IMR-90 (cell line): Measurements from ENCODE around the gene RAET1G. TPM values are rescaled to one million over a fixed set of nuclear protein-coding genes. Genes with fewer than 3 reads are reported as not detected.

Source experiments
- ATAC-seq: fragments of 200-7000 bp; cut with Tn5 transposase; 2 replicates; pipeline ENCODE4 v1.9.1; 2020; ENCODE audit warnings: low read depth, mild to moderate bottlenecking, moderate library complexity
- BruUV-seq: library from RNA; stranded (reverse); fragments of 400-500 nt; replicated peaks from 2 replicates; lab custom pipeline; 2021; lab: Mats Ljungman, UMichigan
- CTCF ChIA-PET: fragments of 300-600 bp; formaldehyde crosslinking; extraction: SDS; loops from one replicate; lab custom pipeline; 2021; ENCODE audit warnings: antibody characterized with exemption; lab: Yijun Ruan, JAX
- POLR2A ChIA-PET: fragments of 300-600 bp; sonication (Branson Sonifier 250); formaldehyde crosslinking; loops from one replicate; lab custom pipeline; 2022; ENCODE audit warnings: antibody characterized with exemption; ENCODE audit not compliant: unreplicated experiment; lab: Charles Lee
- DNase-seq: peaks from one replicate; pipeline ENCODE4 v3.0.0; 2013
- H2AFZ ChIP-seq: replicated peaks from 2 replicates; pipeline ENCODE3; 2013; ENCODE audit warnings: low read length, mild to moderate bottlenecking; ENCODE audit not compliant: poor library complexity
- H2AK5ac ChIP-seq: 2 replicates; pipeline ENCODE4 v1.6.1; 2013; ENCODE audit warnings: low read depth, low read length, inconsistent platforms
- H2AK9ac ChIP-seq: replicated peaks from 2 replicates; pipeline ENCODE3; 2013; ENCODE audit warnings: mild to moderate bottlenecking, low read depth, low read length, moderate library complexity; ENCODE audit not compliant: poor library complexity
- H2BK120ac ChIP-seq: 2 replicates; pipeline ENCODE4 v1.6.1; 2013; ENCODE audit warnings: low read depth, low read length, inconsistent platforms
- H2BK15ac ChIP-seq: 3 replicates; pipeline ENCODE4 v1.6.1; 2013; ENCODE audit warnings: low read depth, low read length, inconsistent platforms
- H2BK20ac ChIP-seq: 2 replicates; pipeline ENCODE4 v1.6.1; 2013; ENCODE audit warnings: low read depth, mild to moderate bottlenecking, inconsistent platforms, low read length, moderate library complexity
- H2BK5ac ChIP-seq: 2 replicates; pipeline ENCODE4 v1.6.1; 2013; ENCODE audit warnings: mild to moderate bottlenecking, low read depth, low read length, inconsistent platforms; ENCODE audit not compliant: poor library complexity, severe bottlenecking
- H3K14ac ChIP-seq: replicated peaks from 2 replicates; pipeline ENCODE4 v1.6.1; 2013; ENCODE audit warnings: low read depth, low read length, inconsistent platforms
- H3K18ac ChIP-seq: 2 replicates; pipeline ENCODE4 v1.6.1; 2013; ENCODE audit warnings: low read depth, low read length, control low read depth
- H3K23ac ChIP-seq: 2 replicates; pipeline ENCODE4 v1.6.1; 2013; ENCODE audit warnings: low read depth, low read length, inconsistent platforms
- H3K27ac ChIP-seq: 2 replicates; pipeline ENCODE4 v1.5.1; 2013; ENCODE audit warnings: mild to moderate bottlenecking, control low read depth, low read length; ENCODE audit not compliant: insufficient read depth
- H3K27me3 ChIP-seq: 2 replicates; pipeline ENCODE4 v1.6.1; 2013; ENCODE audit warnings: low read length; ENCODE audit not compliant: control insufficient read depth, insufficient read depth
- H3K36me3 ChIP-seq: 2 replicates; pipeline ENCODE4 v1.6.1; 2013; ENCODE audit warnings: low read length, mixed read lengths; ENCODE audit not compliant: control insufficient read depth, insufficient read depth
- H3K4ac ChIP-seq: 2 replicates; pipeline ENCODE4 v1.6.1; 2013; ENCODE audit warnings: low read depth, low read length, inconsistent platforms
- H3K4me1 ChIP-seq: 2 replicates; pipeline ENCODE4 v1.6.1; 2013; ENCODE audit warnings: low read length, mixed read lengths; ENCODE audit not compliant: control insufficient read depth, insufficient read depth
- H3K4me2 ChIP-seq: 2 replicates; pipeline ENCODE4 v1.6.1; 2013; ENCODE audit warnings: low read depth, mild to moderate bottlenecking, control low read depth, low read length, moderate library complexity
- H3K4me3 ChIP-seq: 2 replicates; pipeline ENCODE4 v1.5.1; 2013; ENCODE audit warnings: low read depth, mild to moderate bottlenecking, control low read depth, low read length, moderate library complexity; ENCODE audit not compliant: insufficient read depth
- H3K56ac ChIP-seq: 2 replicates; pipeline ENCODE4 v1.6.1; 2013; ENCODE audit warnings: low read length, inconsistent platforms; ENCODE audit not compliant: insufficient read depth; ENCODE audit errors: extremely low read depth
- H3K79me1 ChIP-seq, 2 experiments: 2 replicates each; pipeline ENCODE4 v1.6.1; 2013; ENCODE audit warnings: low read length in 2 of 2, inconsistent platforms in 1 of 2, low read depth in 1 of 2
- H3K9ac ChIP-seq: 2 replicates; pipeline ENCODE4 v1.6.1; 2013; ENCODE audit warnings: low read depth, low read length, control low read depth
- H3K9me1 ChIP-seq: 2 replicates; pipeline ENCODE4 v1.6.1; 2013; ENCODE audit warnings: low read length, inconsistent platforms; ENCODE audit not compliant: insufficient read depth
- H3K9me3 ChIP-seq: 2 replicates; pipeline ENCODE4 v1.6.1; 2013; ENCODE audit warnings: low read length; ENCODE audit not compliant: control insufficient read depth, insufficient read depth
- H4K20me1 ChIP-seq: 2 replicates; pipeline ENCODE4 v1.6.1; 2013; ENCODE audit warnings: low read length, inconsistent platforms; ENCODE audit not compliant: insufficient read depth
- H4K5ac ChIP-seq: 2 replicates; pipeline ENCODE4 v1.6.1; 2013; ENCODE audit warnings: mild to moderate bottlenecking, low read depth, low read length, control low read depth
- H4K8ac ChIP-seq, 2 experiments: 2 replicates each; pipeline ENCODE4 v1.6.1; 2013; ENCODE audit warnings: low read depth in 2 of 2, low read length in 2 of 2, control low read depth in 1 of 2, inconsistent platforms in 1 of 2
- H4K91ac ChIP-seq: 2 replicates; pipeline ENCODE4 v1.6.1; 2013; ENCODE audit warnings: low read depth, low read length, inconsistent platforms; ENCODE audit not compliant: insufficient read depth
- BHLHE40 ChIP-seq: fragments of 150-350 bp; IDR thresholded peaks from 2 replicates; pipeline ENCODE4 v1.6.1; 2016; ENCODE audit warnings: mild to moderate bottlenecking, low read depth, low read length
- CEBPB ChIP-seq: IDR thresholded peaks from 2 replicates; pipeline ENCODE4 v1.6.1; 2012; ENCODE audit warnings: low read depth, low read length, improper control_type of control experiment
- CHD1 ChIP-seq: IDR thresholded peaks from 2 replicates; pipeline ENCODE4 v1.6.1; 2012; ENCODE audit warnings: low read depth, low read length, improper control_type of control experiment
- FOS ChIP-seq: fragments of 150-350 bp; IDR thresholded peaks from 2 replicates; pipeline ENCODE4 v1.6.1; 2016; ENCODE audit warnings: low read depth, low read length
- MAFK ChIP-seq: IDR thresholded peaks from 2 replicates; pipeline ENCODE4 v1.6.1; 2012; ENCODE audit warnings: low read depth, low read length, improper control_type of control experiment
- MAZ ChIP-seq: IDR thresholded peaks from 2 replicates; pipeline ENCODE4 v1.6.1; 2012; ENCODE audit warnings: low read depth, mild to moderate bottlenecking, low read length, improper control_type of control experiment, moderate library complexity, borderline replicate concordance
- MXI1 ChIP-seq: IDR thresholded peaks from 2 replicates; pipeline ENCODE4 v1.6.1; 2012; ENCODE audit warnings: low read depth, mild to moderate bottlenecking, low read length, moderate library complexity, borderline replicate concordance
- RAD21 ChIP-seq: IDR thresholded peaks from 2 replicates; pipeline ENCODE4 v1.6.1; 2012; ENCODE audit warnings: low read length, improper control_type of control experiment
- RFX5 ChIP-seq: IDR thresholded peaks from 2 replicates; pipeline ENCODE4 v1.8.0; 2012; ENCODE audit warnings: low read depth, mild to moderate bottlenecking, low read length, moderate library complexity
- SMC3 ChIP-seq: fragments of 150-350 bp; IDR thresholded peaks from 2 replicates; pipeline ENCODE4 v1.6.1; 2016; ENCODE audit warnings: low read depth, mild to moderate bottlenecking, antibody characterized with exemption, low read length, moderate library complexity
- WGBS, 2 experiments: methylation state at CpG; one replicate each; pipeline versions ENCODE4 v1.1.5 to v1.1.7; 2013; ENCODE audit warnings: missing lambda C conversion rate in 2 of 2; ENCODE audit not compliant: insufficient read length in 1 of 2; ENCODE audit errors: extremely low coverage in 2 of 2; 5-methylcytosine and 5-hydroxymethylcytosine counted together
- dilution Hi-C: fragments of 300-500 bp; cut with HindIII; formaldehyde crosslinking; loops from one replicate; pipeline ENCODE4 v1.14.3; 2018; ENCODE audit warnings: low sequenced_read_pairs; ENCODE audit not compliant: unreplicated experiment
- in situ Hi-C: fragments of 300-500 bp; cut with MboI; formaldehyde crosslinking; loops from 3 replicates; pipeline ENCODE4 v1.14.3; 2019; ENCODE audit warnings: low sequenced_read_pairs, inconsistent platforms, mixed read lengths
- intact Hi-C: fragments of 100-400 bp; cut with micrococcal nuclease; formaldehyde crosslinking; loops from 2 replicates; pipeline ENCODE4 v1.10.0; 2022
- polyA plus RNA-seq, 3 experiments: library from polyadenylated mRNA; depleted of rRNA; stranded (reverse); fragments of >200 nt; gene quantifications; 2 replicates each; pipeline ENCODE4 v1.2.3, GENCODE V29; 2012; ENCODE audit warnings: low replicate concordance in 1 of 3
- total RNA-seq: library from RNA; depleted of rRNA; stranded (reverse); fragments of >200 nt; gene quantifications from 2 replicates; pipeline ENCODE4 v1.2.3, GENCODE V29; 2012
- TF ChIP-seq, protein P1 (sequence below): fragments of 150-350 bp; IDR thresholded peaks from 2 replicates; pipeline ENCODE4 v1.6.1; 2016; ENCODE audit warnings: low read depth, mild to moderate bottlenecking, low read length, moderate library complexity, borderline replicate concordance
- TF ChIP-seq, protein P2 (sequence below): conservative IDR thresholded peaks from 2 replicates; pipeline ENCODE4 v1.5.1; 2012; ENCODE audit warnings: mild to moderate bottlenecking, low read depth, low read length, improper control_type of control experiment

The RAET1G gene
- total and polyA plus RNA-seq, 2 of the 4 experiments (the other 2 are of a cell fraction): 1.3 to 4.2 TPM

DNA sequence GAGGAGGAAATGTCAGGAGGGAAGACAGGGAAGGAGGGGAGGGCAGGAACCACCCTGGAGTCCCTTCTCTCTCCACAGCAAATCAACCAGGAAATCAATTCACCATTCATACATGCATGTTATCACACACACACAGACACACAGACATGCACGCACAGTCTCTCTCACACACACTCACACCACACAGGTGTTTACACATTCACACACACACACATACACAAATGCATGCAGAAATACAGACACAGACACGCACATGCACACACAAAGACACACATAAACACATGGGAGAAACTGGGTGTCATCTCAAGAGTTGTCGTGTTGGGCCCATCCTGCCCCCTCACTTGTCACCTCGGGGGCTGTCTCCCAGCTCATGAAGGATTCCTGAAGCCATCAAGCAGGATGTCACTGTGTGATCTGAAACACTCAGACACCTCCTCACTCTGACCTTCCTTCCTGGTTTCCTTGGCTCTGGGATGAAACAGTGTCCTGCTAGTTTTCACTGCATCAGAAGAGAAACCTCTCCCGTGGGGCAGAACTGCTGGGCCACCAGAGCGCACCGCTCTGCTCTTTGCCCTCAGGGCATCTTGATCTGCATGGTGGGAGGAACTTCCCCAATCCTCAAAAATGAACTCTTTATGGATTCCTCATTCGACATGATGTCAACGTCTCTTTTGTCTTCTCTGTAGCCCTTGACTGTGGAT is 9.2 kb downstream of the RAET1G start:
- H3K18ac ChIP-seq: no peak overlapping the region
- H3K36me3 ChIP-seq: no peaks in the 10 kb centered on the region
- DNase-seq (no peak), ATAC-seq (no peak)
- no peak overlapping the region for H2AFZ ChIP-seq
- H4K20me1 ChIP-seq: no peaks in the 10 kb centered on the region
- no peak overlapping the region for H2BK15ac ChIP-seq
- H3K14ac ChIP-seq: no peak overlapping the region
- no peak overlapping the region for H4K91ac ChIP-seq
- ChIA-PET POLR2A (no interaction called here), CTCF (no interaction called here)
- H3K27me3 ChIP-seq: peaks cover 18% of the 10 kb centered on the region
- H2BK120ac ChIP-seq: no peak overlapping the region
- peaks cover 7% of the 10 kb centered on the region for H3K9me3 ChIP-seq
- intact Hi-C loops (no loop called here), in situ Hi-C loops (no loop called here), dilution Hi-C loops (no loop called here)
- 71% methylated on average over 4 of the region's 9 CpGs; no CpG with 5 or more reads in 1 of the 2 experiments for WGBS, 2 experiments
- H3K4me1 ChIP-seq: no peaks in the 10 kb centered on the region
- H3K9me1 ChIP-seq: peaks cover 4% of the 10 kb centered on the region; the same call in 1 of the 2 replicates
- TF ChIP-seq BHLHE40 (no peak), MXI1 (no peak), CHD1 (no peak), MAZ (no peak), RAD21 (no peak), CEBPB (no peak), MAFK (no peak), FOS (no peak), RFX5 (no peak), SMC3 (no peak)
- TF ChIP-seq, protein P1, sequence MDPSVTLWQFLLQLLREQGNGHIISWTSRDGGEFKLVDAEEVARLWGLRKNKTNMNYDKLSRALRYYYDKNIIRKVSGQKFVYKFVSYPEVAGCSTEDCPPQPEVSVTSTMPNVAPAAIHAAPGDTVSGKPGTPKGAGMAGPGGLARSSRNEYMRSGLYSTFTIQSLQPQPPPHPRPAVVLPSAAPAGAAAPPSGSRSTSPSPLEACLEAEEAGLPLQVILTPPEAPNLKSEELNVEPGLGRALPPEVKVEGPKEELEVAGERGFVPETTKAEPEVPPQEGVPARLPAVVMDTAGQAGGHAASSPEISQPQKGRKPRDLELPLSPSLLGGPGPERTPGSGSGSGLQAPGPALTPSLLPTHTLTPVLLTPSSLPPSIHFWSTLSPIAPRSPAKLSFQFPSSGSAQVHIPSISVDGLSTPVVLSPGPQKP: no peak
- TF ChIP-seq, protein P2, sequence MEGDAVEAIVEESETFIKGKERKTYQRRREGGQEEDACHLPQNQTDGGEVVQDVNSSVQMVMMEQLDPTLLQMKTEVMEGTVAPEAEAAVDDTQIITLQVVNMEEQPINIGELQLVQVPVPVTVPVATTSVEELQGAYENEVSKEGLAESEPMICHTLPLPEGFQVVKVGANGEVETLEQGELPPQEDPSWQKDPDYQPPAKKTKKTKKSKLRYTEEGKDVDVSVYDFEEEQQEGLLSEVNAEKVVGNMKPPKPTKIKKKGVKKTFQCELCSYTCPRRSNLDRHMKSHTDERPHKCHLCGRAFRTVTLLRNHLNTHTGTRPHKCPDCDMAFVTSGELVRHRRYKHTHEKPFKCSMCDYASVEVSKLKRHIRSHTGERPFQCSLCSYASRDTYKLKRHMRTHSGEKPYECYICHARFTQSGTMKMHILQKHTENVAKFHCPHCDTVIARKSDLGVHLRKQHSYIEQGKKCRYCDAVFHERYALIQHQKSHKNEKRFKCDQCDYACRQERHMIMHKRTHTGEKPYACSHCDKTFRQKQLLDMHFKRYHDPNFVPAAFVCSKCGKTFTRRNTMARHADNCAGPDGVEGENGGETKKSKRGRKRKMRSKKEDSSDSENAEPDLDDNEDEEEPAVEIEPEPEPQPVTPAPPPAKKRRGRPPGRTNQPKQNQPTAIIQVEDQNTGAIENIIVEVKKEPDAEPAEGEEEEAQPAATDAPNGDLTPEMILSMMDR: no peak
- H3K27ac ChIP-seq: no peak overlapping the region
- no TSS peak for BruUV-seq
- no peak overlapping the region for H3K9ac ChIP-seq
- no peak overlapping the region for H2BK5ac ChIP-seq
- no peak overlapping the region for H3K4ac ChIP-seq
- H2AK9ac ChIP-seq: no peak overlapping the region
- no peak overlapping the region for H2BK20ac ChIP-seq
- H4K5ac ChIP-seq: no peak overlapping the region
- no peak overlapping the region for H2AK5ac ChIP-seq
- no peak overlapping the region for H3K4me3 ChIP-seq
- no peak overlapping the region for H4K8ac ChIP-seq
- H3K79me1 ChIP-seq: no peaks in the 10 kb centered on the region
- H3K4me2 ChIP-seq: no peak overlapping the region
- H3K56ac ChIP-seq: no peak overlapping the region
- H3K23ac ChIP-seq: no peak overlapping the region
